Measurements from ENCODE around the gene SMIM32.

SMIM32 gene

GRCh38 chr5:136192526-136193321 is at the start of gene SMIM32:
Gene SMIM32, minus strand, starts transcription at chr5:136193162. Its CDS starts 638 bp downstream, at chr5:136192524.
- DNase-seq (ENCODE audit: low spot score): peak; percentile 25

DNA sequence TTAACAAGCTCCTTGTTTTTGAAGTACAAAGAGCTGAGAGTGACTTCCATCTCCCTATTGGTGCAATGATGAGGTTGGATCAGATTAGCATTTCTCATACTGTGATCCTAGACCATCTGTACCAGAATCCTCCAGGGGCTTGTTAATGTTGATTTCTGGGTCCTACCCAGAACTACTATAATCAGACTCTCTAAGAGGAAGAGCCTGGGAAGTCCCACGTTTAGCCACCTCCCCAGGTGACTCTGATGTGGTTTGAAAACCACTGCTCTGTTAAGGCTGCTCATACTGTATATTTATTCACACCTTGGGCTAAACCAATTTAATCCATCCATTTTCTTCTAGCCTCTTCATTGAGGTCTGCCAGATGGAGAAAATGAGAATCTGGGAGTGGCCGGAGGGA is 49.6 kb upstream of the SMIM32 start:
- DNase-seq (ENCODE audit: low spot score): no peak

GRCh38 chr5:136242136-136242535 is 49.2 kb upstream of the SMIM32 start:
- DNase-seq (ENCODE audit: low spot score): no peak

DNA sequence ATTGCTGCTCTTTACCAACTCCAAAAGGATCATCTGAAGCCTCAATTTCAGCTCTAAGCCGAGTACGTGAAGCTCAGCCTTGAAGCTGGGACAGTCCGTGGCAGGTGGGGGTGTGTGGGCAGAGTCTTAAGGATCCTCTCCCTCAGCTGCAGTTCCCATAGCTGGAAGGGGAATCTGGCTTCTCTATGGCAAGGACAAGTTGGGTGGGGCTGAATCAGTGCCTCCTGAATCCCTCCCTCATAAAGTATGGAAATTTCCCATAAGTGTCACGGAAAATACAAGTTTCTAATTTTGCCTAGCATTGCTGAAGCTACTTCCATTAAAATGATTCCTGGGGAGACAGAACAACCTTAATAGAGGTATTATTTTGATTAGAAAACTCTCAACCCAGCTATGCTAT is 47.9 kb upstream of the SMIM32 start:
- DNase-seq (ENCODE audit: low spot score): no peak

- DNase-seq (ENCODE audit: low spot score): no peak
These were observed 43.6 kb upstream of the SMIM32 start for GRCh38 chr5:136236479-136237083.

DNA sequence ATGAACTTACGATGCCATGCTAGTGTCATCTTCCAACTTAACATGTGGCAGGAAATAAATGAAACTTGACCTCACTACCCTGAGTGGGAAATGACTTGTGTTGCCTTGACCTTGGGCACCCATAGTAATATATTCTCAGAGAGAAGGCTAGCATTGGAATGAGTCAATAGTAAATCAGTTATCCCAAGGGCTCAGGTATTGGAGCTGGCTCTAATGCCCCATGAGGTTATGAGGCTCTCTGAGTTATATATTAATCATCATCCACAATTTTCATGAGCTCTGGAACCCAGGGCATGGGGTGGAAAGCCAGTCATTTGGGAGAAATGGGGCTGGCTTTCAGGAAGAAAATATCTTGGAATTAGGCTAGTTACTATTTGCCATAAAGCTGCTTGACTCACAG is 42.4 kb upstream of the SMIM32 start:
- no peak for DNase-seq (ENCODE audit: low spot score)

- no peak for DNase-seq (ENCODE audit: low spot score)
These were observed 39.4 kb upstream of the SMIM32 start for GRCh38 chr5:136232316-136232715.

- DNase-seq (ENCODE audit: low spot score): no peak
These were observed 37.2 kb upstream of the SMIM32 start for GRCh38 chr5:136230176-136230575.

DNA sequence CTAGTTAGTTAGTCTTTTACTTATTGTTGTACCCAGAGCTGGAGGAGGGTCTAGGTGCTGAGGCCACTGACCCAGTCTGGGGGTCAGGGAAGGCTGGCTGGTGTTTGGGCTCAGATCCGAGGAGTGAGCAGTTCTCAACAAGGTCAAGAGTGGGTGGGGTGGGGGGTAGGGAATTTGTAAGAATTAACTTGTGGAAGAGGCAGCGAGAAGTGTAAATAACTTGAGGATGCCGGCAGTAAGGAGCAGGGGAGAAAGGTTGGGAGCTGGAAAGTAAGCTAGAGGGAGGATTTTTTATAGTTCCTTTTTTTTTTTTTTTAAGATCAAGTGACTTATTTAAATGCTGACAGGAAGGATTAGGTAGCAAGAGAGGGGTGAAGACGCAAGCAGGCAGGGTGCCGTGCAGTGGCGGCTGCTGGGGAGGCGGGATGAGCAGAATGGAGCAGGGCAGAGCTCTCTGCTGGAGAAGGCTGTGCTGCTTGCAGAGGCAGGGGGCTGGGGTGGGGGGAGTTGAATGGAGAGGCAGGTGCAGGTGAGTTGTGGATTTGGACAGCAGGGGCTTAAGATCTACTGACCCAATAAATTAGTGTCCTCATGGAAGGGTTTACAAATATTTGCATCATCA is 35.3 kb upstream of the SMIM32 start:
- no peak for DNase-seq (ENCODE audit: low spot score)

GRCh38 chr5:136226401-136226800 is 33.4 kb upstream of the SMIM32 start:
- DNase-seq (ENCODE audit: low spot score): no peak

GRCh38 chr5:136225796-136226195 is 32.8 kb upstream of the SMIM32 start:
- DNase-seq (ENCODE audit: low spot score): no peak

DNA sequence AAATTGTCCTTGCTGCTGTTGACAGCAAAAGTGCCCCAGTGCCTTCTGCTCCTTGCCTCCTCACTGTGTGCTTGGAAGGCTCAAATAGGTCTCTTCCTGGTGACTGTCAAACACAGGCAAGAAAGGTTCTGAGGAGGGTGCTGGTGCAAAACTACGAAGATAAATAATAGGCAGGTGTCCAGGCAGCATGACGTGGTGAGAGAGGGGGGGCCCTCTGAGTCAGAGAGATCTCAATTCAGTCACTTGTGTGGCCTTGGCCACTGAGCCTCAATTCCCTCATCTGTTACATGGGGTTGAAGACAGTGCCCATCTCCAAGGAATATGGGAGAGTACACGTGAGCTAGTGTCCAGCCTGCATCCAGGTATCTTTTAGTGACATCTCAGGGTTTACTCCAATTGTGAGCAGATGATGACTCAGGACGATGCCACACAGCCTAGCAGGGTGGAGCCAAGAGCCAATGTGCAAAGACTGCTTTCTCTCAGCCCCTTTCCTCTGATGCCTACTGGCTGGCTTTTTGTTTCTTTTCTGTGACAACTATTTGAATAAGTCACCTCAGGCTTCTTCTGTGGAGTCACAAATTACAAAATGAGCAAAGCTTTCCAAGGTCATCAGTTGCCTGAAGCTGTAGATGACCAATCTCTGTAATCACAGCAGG is 29.7 kb upstream of the SMIM32 start:
- no peak for DNase-seq (ENCODE audit: low spot score)

DNA sequence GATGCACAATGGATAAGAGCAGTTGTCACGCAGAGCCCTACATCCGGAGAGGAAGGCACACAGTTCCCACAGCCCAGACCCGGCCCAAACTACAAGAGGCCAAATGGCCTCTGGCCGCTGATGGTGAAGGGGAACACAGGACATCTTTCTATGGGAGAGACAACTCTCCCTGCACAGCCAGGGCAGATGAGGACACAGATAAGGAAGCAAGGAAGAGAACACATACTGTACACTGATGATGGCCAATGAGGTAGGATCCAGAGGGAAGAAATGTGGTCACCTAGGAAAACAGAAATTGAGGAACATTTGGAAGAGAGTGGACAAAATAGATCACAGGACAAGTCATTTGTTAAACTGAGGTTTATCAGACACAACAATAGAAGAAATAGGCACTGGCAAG is 28.4 kb upstream of the SMIM32 start:
- DNase-seq (ENCODE audit: low spot score): no peak

- DNase-seq (ENCODE audit: low spot score): no peak
These were observed 23.3 kb upstream of the SMIM32 start for GRCh38 chr5:136216230-136216629.

GRCh38 chr5:136215812-136216211 is 22.9 kb upstream of the SMIM32 start:
- no peak for DNase-seq (ENCODE audit: low spot score)

DNA sequence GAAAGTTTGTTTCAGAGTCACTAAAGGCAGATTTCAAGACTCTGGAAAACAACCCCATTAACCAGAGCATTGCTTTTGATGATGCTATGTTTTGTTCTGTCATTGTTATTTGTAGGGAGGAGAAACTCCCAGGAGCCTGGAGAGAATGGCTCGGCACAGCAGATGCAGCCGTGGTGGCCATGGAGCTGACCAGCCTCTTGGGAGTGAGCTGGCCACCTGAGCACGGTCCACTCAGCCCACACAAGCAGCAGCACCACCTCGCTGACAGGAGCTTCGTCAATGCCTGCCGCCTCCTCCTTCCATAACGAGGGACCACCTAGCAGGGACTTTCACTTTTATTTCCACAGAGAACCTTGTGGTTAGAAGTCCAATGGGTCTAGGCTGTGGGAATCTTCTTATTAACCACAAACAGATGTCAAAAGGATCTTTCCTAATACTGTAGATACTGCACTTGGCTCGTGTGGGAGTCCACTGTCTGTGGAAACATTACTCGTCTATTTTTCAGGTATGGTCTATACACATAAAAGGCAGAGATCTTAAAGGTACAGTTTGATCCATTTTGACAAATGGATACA is 21.0 kb upstream of the SMIM32 start:
- DNase-seq (ENCODE audit: low spot score): peak; percentile 15

DNA sequence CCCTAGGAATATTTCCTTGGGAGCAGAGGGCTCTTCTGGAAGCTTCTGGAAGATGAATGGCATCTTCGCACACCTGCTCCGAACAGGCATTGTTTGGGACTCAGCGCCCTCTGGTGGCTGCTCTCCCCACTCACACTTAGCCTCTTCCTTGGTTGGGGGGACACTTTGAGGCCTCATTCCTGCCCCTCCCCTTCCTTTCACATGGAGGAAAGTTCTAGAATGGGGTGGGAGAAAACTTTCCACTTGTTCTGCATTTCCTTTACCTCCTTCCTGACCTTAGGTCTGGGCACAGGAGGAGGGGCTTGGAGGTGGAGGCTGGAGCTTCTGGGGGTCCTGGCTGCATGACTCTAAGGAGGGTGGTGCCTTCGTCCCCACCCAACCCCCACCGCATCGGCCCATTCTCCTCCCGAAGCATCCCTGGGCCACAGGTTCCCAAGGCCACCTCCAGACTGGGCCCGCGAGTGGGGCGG is 19.3 kb upstream of the SMIM32 start:
- peak; percentile 81 for DNase-seq (ENCODE audit: low spot score)

- no peak for DNase-seq (ENCODE audit: low spot score)
These were observed 18.5 kb upstream of the SMIM32 start for GRCh38 chr5:136211282-136212040.

DNA sequence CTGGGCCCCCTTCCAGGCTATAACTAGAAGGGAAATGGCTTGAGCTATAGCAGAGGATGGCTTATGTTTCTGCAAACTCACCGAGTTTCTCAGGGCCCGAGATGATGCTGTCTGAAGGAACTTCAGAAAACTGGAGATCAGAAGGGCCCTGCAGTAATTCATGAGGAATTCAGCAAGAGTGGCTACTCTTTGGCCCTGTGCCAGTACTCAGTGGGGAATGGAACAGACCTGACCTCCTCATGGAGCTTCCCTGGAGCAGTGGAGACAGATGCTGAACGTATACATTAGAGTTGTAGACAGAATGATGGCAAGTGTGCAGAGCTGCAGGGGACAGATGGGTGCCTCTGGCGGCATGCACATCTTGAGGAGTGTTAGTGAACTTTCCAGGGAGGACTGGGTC is 17.3 kb upstream of the SMIM32 start:
- no peak for DNase-seq (ENCODE audit: low spot score)

GRCh38 chr5:136209346-136209910 is 16.5 kb upstream of the SMIM32 start:
- DNase-seq (ENCODE audit: low spot score): no peak

- no peak for DNase-seq (ENCODE audit: low spot score)
These were observed 16.0 kb upstream of the SMIM32 start for GRCh38 chr5:136208916-136209315.
